ENCODE data around the gene SUSD3. TPM values are rescaled to one million over a fixed set of nuclear protein-coding genes. Genes with fewer than 3 reads are reported as not detected.

The SUSD3 gene
- total RNA-seq, 1 experiment from 2014 or later: 11.9 TPM

DNA sequence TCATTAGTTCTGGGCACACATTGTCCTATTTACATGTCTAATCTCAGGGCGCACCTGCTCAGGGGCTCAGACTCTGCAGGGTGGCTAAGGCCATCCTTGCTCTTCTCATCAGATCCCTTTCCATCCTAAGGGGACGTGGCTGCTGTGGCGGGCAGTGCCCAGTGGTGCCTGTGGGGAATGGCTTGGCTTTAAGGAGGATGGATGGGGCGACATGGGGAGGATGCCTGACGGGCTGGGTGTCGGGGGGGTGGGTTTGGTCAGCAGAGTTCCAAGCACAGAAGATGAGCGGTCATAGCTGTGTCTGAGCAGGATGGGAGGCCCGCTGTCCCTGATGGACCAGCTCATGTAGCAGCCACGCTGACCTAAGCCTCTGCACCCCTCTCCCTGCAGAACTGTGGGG is 40.9 kb upstream of the SUSD3 start:
- DNase-seq (ENCODE audit: low spot score) (peak; percentile 7), ATAC-seq (no peak)
- no peaks in the 10 kb centered on the region for H3K36me3 Mint-ChIP-seq
- H3K27me3 Mint-ChIP-seq (ENCODE audit: low read depth): no peaks in the 10 kb centered on the region
- no peaks in the 10 kb centered on the region for H3K9me3 Mint-ChIP-seq
- CTCF ChIA-PET: interaction anchor here (1.4 to 1.6 kb wide), 2 partner anchors 14 to 91 kb away, joined by 4 to 7 read pairs; no protein-coding TSS in a partner anchor
- no peak overlapping the region for H3K4me3 Mint-ChIP-seq
- no peak overlapping the region for H3K27ac Mint-ChIP-seq
- POLR2A ChIA-PET: no interaction called here
- TF ChIP-seq, protein P1, sequence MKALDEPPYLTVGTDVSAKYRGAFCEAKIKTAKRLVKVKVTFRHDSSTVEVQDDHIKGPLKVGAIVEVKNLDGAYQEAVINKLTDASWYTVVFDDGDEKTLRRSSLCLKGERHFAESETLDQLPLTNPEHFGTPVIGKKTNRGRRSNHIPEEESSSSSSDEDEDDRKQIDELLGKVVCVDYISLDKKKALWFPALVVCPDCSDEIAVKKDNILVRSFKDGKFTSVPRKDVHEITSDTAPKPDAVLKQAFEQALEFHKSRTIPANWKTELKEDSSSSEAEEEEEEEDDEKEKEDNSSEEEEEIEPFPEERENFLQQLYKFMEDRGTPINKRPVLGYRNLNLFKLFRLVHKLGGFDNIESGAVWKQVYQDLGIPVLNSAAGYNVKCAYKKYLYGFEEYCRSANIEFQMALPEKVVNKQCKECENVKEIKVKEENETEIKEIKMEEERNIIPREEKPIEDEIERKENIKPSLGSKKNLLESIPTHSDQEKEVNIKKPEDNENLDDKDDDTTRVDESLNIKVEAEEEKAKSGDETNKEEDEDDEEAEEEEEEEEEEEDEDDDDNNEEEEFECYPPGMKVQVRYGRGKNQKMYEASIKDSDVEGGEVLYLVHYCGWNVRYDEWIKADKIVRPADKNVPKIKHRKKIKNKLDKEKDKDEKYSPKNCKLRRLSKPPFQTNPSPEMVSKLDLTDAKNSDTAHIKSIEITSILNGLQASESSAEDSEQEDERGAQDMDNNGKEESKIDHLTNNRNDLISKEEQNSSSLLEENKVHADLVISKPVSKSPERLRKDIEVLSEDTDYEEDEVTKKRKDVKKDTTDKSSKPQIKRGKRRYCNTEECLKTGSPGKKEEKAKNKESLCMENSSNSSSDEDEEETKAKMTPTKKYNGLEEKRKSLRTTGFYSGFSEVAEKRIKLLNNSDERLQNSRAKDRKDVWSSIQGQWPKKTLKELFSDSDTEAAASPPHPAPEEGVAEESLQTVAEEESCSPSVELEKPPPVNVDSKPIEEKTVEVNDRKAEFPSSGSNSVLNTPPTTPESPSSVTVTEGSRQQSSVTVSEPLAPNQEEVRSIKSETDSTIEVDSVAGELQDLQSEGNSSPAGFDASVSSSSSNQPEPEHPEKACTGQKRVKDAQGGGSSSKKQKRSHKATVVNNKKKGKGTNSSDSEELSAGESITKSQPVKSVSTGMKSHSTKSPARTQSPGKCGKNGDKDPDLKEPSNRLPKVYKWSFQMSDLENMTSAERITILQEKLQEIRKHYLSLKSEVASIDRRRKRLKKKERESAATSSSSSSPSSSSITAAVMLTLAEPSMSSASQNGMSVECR (CRISPR knock-in tag; IDR thresholded peaks at IDR 0.05; ENCODE audit: borderline replicate concordance): no peak
- TF ChIP-seq, protein P2, sequence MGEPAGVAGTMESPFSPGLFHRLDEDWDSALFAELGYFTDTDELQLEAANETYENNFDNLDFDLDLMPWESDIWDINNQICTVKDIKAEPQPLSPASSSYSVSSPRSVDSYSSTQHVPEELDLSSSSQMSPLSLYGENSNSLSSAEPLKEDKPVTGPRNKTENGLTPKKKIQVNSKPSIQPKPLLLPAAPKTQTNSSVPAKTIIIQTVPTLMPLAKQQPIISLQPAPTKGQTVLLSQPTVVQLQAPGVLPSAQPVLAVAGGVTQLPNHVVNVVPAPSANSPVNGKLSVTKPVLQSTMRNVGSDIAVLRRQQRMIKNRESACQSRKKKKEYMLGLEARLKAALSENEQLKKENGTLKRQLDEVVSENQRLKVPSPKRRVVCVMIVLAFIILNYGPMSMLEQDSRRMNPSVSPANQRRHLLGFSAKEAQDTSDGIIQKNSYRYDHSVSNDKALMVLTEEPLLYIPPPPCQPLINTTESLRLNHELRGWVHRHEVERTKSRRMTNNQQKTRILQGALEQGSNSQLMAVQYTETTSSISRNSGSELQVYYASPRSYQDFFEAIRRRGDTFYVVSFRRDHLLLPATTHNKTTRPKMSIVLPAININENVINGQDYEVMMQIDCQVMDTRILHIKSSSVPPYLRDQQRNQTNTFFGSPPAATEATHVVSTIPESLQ (CRISPR knock-in tag; IDR thresholded peaks at IDR 0.05): no peak
- TF ChIP-seq, protein P3, sequence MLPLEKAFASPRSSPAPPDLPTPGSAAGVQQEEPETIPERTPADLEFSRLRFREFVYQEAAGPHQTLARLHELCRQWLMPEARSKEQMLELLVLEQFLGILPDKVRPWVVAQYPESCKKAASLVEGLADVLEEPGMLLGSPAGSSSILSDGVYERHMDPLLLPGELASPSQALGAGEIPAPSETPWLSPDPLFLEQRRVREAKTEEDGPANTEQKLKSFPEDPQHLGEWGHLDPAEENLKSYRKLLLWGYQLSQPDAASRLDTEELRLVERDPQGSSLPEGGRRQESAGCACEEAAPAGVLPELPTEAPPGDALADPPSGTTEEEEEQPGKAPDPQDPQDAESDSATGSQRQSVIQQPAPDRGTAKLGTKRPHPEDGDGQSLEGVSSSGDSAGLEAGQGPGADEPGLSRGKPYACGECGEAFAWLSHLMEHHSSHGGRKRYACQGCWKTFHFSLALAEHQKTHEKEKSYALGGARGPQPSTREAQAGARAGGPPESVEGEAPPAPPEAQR (CRISPR knock-in tag; IDR thresholded peaks at IDR 0.05): no peak
- TF ChIP-seq, protein P4, sequence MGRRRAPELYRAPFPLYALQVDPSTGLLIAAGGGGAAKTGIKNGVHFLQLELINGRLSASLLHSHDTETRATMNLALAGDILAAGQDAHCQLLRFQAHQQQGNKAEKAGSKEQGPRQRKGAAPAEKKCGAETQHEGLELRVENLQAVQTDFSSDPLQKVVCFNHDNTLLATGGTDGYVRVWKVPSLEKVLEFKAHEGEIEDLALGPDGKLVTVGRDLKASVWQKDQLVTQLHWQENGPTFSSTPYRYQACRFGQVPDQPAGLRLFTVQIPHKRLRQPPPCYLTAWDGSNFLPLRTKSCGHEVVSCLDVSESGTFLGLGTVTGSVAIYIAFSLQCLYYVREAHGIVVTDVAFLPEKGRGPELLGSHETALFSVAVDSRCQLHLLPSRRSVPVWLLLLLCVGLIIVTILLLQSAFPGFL (CRISPR knock-in tag; IDR thresholded peaks at IDR 0.05; ENCODE audit: borderline replicate concordance): no peak
- TF ChIP-seq, protein P5, sequence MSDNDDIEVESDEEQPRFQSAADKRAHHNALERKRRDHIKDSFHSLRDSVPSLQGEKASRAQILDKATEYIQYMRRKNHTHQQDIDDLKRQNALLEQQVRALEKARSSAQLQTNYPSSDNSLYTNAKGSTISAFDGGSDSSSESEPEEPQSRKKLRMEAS (CRISPR knock-in tag; IDR thresholded peaks at IDR 0.05): no peak
- TF ChIP-seq HMGA2 (CRISPR knock-in tag; IDR thresholded peaks at IDR 0.05): no peak
- TF ChIP-seq, protein P6, sequence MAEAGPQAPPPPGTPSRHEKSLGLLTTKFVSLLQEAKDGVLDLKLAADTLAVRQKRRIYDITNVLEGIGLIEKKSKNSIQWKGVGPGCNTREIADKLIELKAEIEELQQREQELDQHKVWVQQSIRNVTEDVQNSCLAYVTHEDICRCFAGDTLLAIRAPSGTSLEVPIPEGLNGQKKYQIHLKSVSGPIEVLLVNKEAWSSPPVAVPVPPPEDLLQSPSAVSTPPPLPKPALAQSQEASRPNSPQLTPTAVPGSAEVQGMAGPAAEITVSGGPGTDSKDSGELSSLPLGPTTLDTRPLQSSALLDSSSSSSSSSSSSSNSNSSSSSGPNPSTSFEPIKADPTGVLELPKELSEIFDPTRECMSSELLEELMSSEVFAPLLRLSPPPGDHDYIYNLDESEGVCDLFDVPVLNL (CRISPR knock-in tag; IDR thresholded peaks at IDR 0.05; ENCODE audit: borderline replicate concordance, low read depth): no peak
- TF ChIP-seq, protein P7, sequence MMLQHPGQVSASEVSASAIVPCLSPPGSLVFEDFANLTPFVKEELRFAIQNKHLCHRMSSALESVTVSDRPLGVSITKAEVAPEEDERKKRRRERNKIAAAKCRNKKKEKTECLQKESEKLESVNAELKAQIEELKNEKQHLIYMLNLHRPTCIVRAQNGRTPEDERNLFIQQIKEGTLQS (CRISPR knock-in tag; conservative IDR thresholded peaks at IDR 0.05): no peak
- TF ChIP-seq ELF4 (CRISPR knock-in tag; IDR thresholded peaks at IDR 0.05; ENCODE audit: low read depth): no peak
- no peak for TF ChIP-seq GRHL2 (CRISPR knock-in tag; IDR thresholded peaks at IDR 0.05; ENCODE audit: insufficient replicate concordance, severe bottlenecking)
- TF ChIP-seq, protein P8, sequence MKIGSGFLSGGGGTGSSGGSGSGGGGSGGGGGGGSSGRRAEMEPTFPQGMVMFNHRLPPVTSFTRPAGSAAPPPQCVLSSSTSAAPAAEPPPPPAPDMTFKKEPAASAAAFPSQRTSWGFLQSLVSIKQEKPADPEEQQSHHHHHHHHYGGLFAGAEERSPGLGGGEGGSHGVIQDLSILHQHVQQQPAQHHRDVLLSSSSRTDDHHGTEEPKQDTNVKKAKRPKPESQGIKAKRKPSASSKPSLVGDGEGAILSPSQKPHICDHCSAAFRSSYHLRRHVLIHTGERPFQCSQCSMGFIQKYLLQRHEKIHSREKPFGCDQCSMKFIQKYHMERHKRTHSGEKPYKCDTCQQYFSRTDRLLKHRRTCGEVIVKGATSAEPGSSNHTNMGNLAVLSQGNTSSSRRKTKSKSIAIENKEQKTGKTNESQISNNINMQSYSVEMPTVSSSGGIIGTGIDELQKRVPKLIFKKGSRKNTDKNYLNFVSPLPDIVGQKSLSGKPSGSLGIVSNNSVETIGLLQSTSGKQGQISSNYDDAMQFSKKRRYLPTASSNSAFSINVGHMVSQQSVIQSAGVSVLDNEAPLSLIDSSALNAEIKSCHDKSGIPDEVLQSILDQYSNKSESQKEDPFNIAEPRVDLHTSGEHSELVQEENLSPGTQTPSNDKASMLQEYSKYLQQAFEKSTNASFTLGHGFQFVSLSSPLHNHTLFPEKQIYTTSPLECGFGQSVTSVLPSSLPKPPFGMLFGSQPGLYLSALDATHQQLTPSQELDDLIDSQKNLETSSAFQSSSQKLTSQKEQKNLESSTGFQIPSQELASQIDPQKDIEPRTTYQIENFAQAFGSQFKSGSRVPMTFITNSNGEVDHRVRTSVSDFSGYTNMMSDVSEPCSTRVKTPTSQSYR (CRISPR knock-in tag; IDR thresholded peaks at IDR 0.05): no peak
- no peak for TF ChIP-seq ZBTB21 (CRISPR knock-in tag; IDR thresholded peaks at IDR 0.05; ENCODE audit: borderline replicate concordance)
- TF ChIP-seq IRF2 (CRISPR knock-in tag; IDR thresholded peaks at IDR 0.05; ENCODE audit: borderline replicate concordance, low read depth): no peak
- TF ChIP-seq RORB (CRISPR knock-in tag; IDR thresholded peaks at IDR 0.05): no peak
- TF ChIP-seq, protein P9, sequence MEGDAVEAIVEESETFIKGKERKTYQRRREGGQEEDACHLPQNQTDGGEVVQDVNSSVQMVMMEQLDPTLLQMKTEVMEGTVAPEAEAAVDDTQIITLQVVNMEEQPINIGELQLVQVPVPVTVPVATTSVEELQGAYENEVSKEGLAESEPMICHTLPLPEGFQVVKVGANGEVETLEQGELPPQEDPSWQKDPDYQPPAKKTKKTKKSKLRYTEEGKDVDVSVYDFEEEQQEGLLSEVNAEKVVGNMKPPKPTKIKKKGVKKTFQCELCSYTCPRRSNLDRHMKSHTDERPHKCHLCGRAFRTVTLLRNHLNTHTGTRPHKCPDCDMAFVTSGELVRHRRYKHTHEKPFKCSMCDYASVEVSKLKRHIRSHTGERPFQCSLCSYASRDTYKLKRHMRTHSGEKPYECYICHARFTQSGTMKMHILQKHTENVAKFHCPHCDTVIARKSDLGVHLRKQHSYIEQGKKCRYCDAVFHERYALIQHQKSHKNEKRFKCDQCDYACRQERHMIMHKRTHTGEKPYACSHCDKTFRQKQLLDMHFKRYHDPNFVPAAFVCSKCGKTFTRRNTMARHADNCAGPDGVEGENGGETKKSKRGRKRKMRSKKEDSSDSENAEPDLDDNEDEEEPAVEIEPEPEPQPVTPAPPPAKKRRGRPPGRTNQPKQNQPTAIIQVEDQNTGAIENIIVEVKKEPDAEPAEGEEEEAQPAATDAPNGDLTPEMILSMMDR (IDR thresholded peaks at IDR 0.05): no peak
- no peak for TF ChIP-seq ZNF317 (CRISPR knock-in tag; IDR thresholded peaks at IDR 0.05; ENCODE audit: borderline replicate concordance, low read depth)
- peaks cover 35% of the 10 kb centered on the region for H3K4me1 Mint-ChIP-seq
